Measurements from ENCODE around the gene RIPOR3.
"Not testable (repeated sequence)": the region's sequence is repeated elsewhere in the genome, so short reads cannot be mapped to it uniquely, and the experiment has no call there.

The RIPOR3 gene

DNA sequence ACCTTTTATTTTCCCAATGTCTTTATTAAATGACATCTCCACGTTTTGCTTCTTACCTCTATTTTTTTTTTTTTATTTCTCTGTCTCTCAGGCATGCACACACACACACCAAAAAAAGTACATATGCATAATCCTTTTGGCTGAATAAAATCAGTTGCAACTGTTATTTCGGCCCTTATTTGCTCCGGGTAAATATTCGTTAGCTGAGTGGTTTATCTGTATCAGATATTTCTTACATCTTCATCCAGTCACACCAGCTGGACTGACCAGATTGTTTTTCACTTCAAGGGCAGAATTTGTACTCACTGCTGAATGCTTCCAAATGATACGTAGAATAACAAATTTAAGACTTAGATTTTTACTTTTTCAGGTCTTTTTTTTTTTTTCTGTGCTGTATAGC, 135.7 kb downstream of the RIPOR3 start:
- DNase-seq (ENCODE audit: low read depth, low spot score), result no peak
- no peak overlapping the region for H3K4me3 ChIP-seq (ENCODE audit: low read length)

DNA sequence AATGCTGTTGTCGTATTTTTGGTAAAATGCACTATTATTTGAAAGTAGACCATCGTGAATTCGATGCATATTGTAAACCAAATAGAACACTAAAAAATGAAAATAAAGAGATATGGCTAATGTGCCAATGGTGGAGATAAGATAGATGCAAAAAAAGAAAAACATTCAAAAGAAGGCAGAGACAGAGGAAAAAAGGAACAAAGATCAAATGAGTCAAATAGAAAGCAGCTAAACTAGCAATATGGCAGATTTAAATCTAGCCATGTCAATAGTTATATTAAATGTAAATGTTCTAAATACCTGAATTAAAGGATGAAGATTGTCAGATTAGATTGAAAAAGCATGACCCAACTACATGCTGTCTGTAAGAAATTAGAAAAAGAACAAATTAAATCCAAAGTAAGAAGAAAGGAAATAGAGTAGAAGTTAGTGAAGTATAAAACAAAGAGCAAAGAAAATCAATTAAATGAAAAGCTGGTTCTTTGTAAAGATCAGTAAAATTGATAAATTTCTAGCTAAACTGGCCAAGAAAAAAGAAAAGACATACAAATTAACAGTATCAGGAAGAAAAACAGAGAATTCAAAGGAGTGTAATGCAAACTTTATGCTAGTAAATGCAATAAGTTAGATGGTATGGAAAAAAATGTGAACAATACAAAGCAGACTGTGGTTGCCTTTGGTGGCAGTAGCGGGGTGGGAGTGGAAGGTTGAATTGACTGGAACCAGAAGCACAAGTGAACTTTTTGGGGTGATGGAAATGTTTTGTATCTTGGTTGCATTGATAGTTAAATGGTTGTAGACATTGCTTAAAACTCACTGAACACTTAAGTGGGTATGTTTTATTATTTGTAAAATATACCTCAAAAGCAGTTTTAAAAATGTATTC, 136.4 kb downstream of the RIPOR3 start:
- no peak for DNase-seq (ENCODE audit: low read depth, low spot score)
- H3K4me3 ChIP-seq (ENCODE audit: low read length), result no peak overlapping the region

- no peak for DNase-seq (ENCODE audit: low read depth, low spot score)
- H3K4me3 ChIP-seq (ENCODE audit: low read length), result no peak overlapping the region
Measured at GRCh38 chr20:50552979-50553378, 138.4 kb downstream of the RIPOR3 start.

GRCh38 chr20:50551288-50551687, 140.1 kb downstream of the RIPOR3 start:
- no peak overlapping the region for H3K4me3 ChIP-seq (ENCODE audit: low read length)
- no peak for DNase-seq (ENCODE audit: low read depth, low spot score)

DNA sequence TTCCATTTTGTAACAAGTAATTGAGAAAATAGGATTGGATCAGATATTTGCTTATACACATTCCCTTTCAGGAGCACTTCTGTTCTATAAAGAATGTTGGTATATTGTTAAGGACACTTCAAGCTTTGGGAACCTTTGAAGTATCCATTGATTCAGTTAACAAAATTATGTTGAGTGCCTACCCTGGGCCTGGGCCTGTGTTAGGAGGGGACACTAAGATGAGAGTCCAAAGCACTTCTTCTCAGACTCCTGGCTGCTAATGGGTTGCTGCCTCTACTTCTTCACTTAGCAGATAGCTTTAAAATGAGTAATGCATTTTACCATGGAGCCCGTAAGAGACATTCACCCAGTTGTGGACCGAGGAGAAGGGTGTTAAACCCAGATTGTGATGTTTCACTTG, 140.8 kb downstream of the RIPOR3 start:
- H3K4me3 ChIP-seq (ENCODE audit: low read length), result no peak overlapping the region
- DNase-seq (ENCODE audit: low read depth, low spot score), result no peak

GRCh38 chr20:50548396-50548795, 142.9 kb downstream of the RIPOR3 start:
- no peak for DNase-seq (ENCODE audit: low read depth, low spot score)

DNA sequence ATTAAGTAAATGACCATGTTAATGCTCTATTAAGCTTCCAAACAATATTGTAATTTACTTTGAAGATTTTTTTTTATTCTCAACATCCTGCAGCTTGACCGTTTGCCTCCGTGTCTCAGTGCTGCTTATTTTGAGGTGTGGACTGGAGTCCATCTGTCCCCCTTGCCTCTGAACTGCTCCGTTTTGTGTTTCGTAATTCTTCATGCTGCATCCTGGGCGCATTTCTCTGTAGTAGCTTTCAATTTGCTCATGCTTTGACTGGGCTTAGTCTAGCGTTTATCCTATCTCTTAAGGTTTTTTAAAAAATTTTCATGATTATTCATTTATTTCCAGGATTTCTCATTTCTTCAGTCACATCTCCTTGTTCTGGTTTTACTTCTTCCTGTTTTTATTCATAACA, 143.4 kb downstream of the RIPOR3 start:
- no peak overlapping the region for H3K4me3 ChIP-seq (ENCODE audit: low read length)
- no peak for DNase-seq (ENCODE audit: low read depth, low spot score)

More at GRCh38 chr20:50548396-50548795, 142.9 kb downstream of the RIPOR3 start:
- no peak overlapping the region for H3K4me3 ChIP-seq (ENCODE audit: low read length)

- no peak overlapping the region for H3K4me3 ChIP-seq (ENCODE audit: low read length)
- no peak for DNase-seq (ENCODE audit: low read depth, low spot score)
Measured at GRCh38 chr20:50546729-50547314, 144.5 kb downstream of the RIPOR3 start.

DNA sequence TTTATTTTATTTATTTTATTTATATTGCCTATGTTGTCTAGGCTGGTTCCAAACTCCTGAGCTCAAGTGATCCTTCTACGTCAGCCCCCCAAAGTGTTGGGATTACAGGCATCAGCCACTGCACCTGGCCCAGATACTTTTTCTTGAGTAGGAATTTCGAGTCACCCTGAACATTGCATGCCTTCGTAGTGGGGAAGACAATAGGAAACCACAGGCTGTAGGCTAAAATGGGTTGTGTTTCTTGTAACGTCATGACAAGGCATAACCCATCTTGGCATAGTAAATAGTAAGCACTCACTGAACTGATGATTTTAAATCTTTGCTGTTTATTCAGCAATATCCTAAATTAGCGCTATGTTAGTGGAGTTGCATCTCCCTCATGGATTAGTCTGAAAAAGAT, 146.2 kb downstream of the RIPOR3 start:
- no peak overlapping the region for H3K4me3 ChIP-seq (ENCODE audit: low read length)
- no peak for DNase-seq (ENCODE audit: low read depth, low spot score)

- no peak for DNase-seq (ENCODE audit: low read depth, low spot score)
- H3K4me3 ChIP-seq (ENCODE audit: low read length), result no peak overlapping the region
Measured at GRCh38 chr20:50543326-50543725, 148.0 kb downstream of the RIPOR3 start.

GRCh38 chr20:50541606-50542041, 149.7 kb downstream of the RIPOR3 start:
- DNase-seq (ENCODE audit: low read depth, low spot score), result no peak
- no peak overlapping the region for H3K4me3 ChIP-seq (ENCODE audit: low read length)

- no peak for DNase-seq (ENCODE audit: low read depth, low spot score)
- no peak overlapping the region for H3K4me3 ChIP-seq (ENCODE audit: low read length)
Measured at GRCh38 chr20:50540620-50541605, 150.4 kb downstream of the RIPOR3 start.

DNA sequence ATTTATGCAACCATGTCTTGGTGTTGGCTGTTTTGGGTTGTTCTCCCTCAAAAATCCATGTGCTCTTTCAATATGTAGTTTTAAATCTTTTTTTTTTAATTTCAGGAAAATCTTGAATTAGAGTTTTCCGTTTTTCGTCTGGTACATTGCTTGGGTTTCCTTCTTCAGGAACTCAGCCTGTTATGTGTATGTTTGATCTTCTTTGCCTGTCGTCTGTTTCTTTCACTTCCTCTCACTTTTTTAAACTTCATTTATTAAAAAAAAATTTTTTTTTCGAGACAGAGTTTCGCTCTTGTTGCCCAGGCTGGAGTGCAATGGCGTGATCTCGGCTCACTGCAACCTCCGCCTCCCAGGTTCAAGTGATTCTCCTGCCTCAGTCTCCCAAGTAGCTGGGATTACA, 151.5 kb downstream of the RIPOR3 start:
- not testable (repeated sequence) for H3K4me3 ChIP-seq (ENCODE audit: low read length); DNase-seq (ENCODE audit: low read depth, low spot score)

- H3K4me3 ChIP-seq (ENCODE audit: low read length), result no peak overlapping the region
- no peak for DNase-seq (ENCODE audit: low read depth, low spot score)
Measured at GRCh38 chr20:50538276-50538675, 153.1 kb downstream of the RIPOR3 start.

GRCh38 chr20:50537546-50538201, 153.7 kb downstream of the RIPOR3 start:
- no peak overlapping the region for H3K4me3 ChIP-seq (ENCODE audit: low read length)
- DNase-seq (ENCODE audit: low read depth, low spot score), result no peak

- H3K4me3 ChIP-seq (ENCODE audit: low read length), result no peak overlapping the region
- DNase-seq (ENCODE audit: low read depth, low spot score), result no peak
Measured at GRCh38 chr20:50536333-50536732, 155.0 kb downstream of the RIPOR3 start.

Data from Jurkat, Clone E6-1 (cell line).